T-cell (primary cell): ENCODE measurements around the gene SIX5. TPM values are rescaled to one million over a fixed set of nuclear protein-coding genes. Genes with fewer than 3 reads are reported as not detected.
"Not testable (repeated sequence)": the region's sequence is repeated elsewhere in the genome, so short reads cannot be mapped to it uniquely, and the experiment has no call there.

ENCODE experiments used
- ATAC-seq, 4 experiments: fragments of 200-7000 bp in 3 of 4; fragments of 150-1000 bp in 1 of 4; cut with Tn5 transposase; replicated peaks in 1 of 4; 1 replicate in 3 of 4; 2 replicates in 1 of 4; pipeline ENCODE4 v1.10.0; 2021; ENCODE audit warnings: moderate library complexity in 3 of 4, mild to moderate bottlenecking in 2 of 4, moderate number of reproducible peaks in 1 of 4
- CTCF ChIA-PET, 2 donors: fragments of 300-600 bp; sonication (Branson Sonifier 250); formaldehyde crosslinking; loops; one replicate each; lab custom pipeline; 2022; ENCODE audit warnings: antibody characterized with exemption in 2 of 2; lab: Charles Lee
- POLR2A ChIA-PET, 2 donors: fragments of 300-600 bp; sonication (Branson Sonifier 250); formaldehyde crosslinking; loops; one replicate each; lab custom pipeline; 2022; ENCODE audit warnings: antibody characterized with exemption in 2 of 2; lab: Charles Lee
- DNase-seq, 35 experiments: peaks; one replicate each; pipeline versions ENCODE4 v3.0.0 to v3.0.0-alpha.2; 2013 to 2023
- H3K27ac ChIP-seq: one replicate; pipeline ENCODE4 v1.5.1; 2013; ENCODE audit warnings: low read length
- H3K27me3 ChIP-seq, 2 experiments: replicated peaks in 1 of 2; 1 replicate in 1 of 2; 2 replicates in 1 of 2; pipeline versions ENCODE4 v1.6.1 to v1.7.0; 2013; ENCODE audit warnings: low read length in 1 of 2, mixed read lengths in 1 of 2; ENCODE audit not compliant: control insufficient read depth in 2 of 2, insufficient read depth in 2 of 2; ENCODE audit errors: extremely low read depth in 1 of 2
- H3K36me3 ChIP-seq, 2 donors: 1 replicate in 1 of 2; 2 replicates in 1 of 2; pipeline versions ENCODE4 v1.6.1 to v1.7.0; 2013; ENCODE audit warnings: low read length in 1 of 2; ENCODE audit not compliant: control insufficient read depth in 2 of 2, insufficient read depth in 1 of 2; ENCODE audit errors: extremely low read depth in 1 of 2
- H3K4me1 ChIP-seq, 2 experiments: 1 replicate in 1 of 2; 2 replicates in 1 of 2; pipeline versions ENCODE4 v1.6.1 to v1.7.0; 2013; ENCODE audit warnings: low read length in 2 of 2, mixed read lengths in 1 of 2; ENCODE audit not compliant: insufficient read depth in 2 of 2, control insufficient read depth in 1 of 2; ENCODE audit errors: extremely low read depth in 1 of 2
- H3K4me3 ChIP-seq, 2 donors: 1 replicate in 1 of 2; 2 replicates in 1 of 2; pipeline versions ENCODE4 v1.5.1 to v1.7.0; 2013; ENCODE audit warnings: mild to moderate bottlenecking in 2 of 2, low read length in 1 of 2, moderate library complexity in 1 of 2; ENCODE audit not compliant: control insufficient read depth in 1 of 2; ENCODE audit errors: extremely low read depth in 1 of 2
- H3K9me3 ChIP-seq: 2 replicates; pipeline ENCODE4 v1.7.0; 2013
- H3K27ac Mint-ChIP-seq, 2 donors: one replicate each; pipeline ENCODE4 v1.8.0; 2020 to 2021; ENCODE audit warnings: mild to moderate bottlenecking in 2 of 2, mixed read lengths in 2 of 2
- H3K27me3 Mint-ChIP-seq, 2 donors: one replicate each; pipeline ENCODE4 v1.8.0; 2021 to 2022; ENCODE audit warnings: mixed read lengths in 2 of 2
- H3K36me3 Mint-ChIP-seq: one replicate; pipeline ENCODE4 v1.8.0; 2021; ENCODE audit warnings: mixed read lengths
- H3K4me1 Mint-ChIP-seq, 3 donors: one replicate each; pipeline ENCODE4 v1.8.0; 2020 to 2022; ENCODE audit warnings: mixed read lengths in 3 of 3, mild to moderate bottlenecking in 1 of 3
- H3K4me3 Mint-ChIP-seq, 3 donors: one replicate each; pipeline ENCODE4 v1.8.0; 2020 to 2022; ENCODE audit warnings: mild to moderate bottlenecking in 3 of 3, mixed read lengths in 3 of 3, moderate library complexity in 3 of 3
- H3K9me3 Mint-ChIP-seq, 3 donors: one replicate each; pipeline ENCODE4 v1.8.0; 2020 to 2022; ENCODE audit warnings: mixed read lengths in 3 of 3
- WGBS: methylation state at CpG from one replicate; pipeline ENCODE4 v1.1.5; 2013; ENCODE audit warnings: missing lambda C conversion rate; ENCODE audit not compliant: insufficient coverage; 5-methylcytosine and 5-hydroxymethylcytosine counted together
- total RNA-seq, 35 experiments: library from RNA in 6 of 35; stranded (reverse) in 6 of 35; fragments of 120-200 nt in 1 of 35; gene quantifications; one replicate each; pipeline versions ENCODE4 v1.2.1 to v1.2.4 and lab custom pipeline; 2013 to 2026

Gene SIX5
- total RNA-seq, 5 donors from 2014 or later (not counting 1 experiment from before 2014, with no cell fraction given), result 0.89 to 2.1 (median 1.3) TPM

DNA sequence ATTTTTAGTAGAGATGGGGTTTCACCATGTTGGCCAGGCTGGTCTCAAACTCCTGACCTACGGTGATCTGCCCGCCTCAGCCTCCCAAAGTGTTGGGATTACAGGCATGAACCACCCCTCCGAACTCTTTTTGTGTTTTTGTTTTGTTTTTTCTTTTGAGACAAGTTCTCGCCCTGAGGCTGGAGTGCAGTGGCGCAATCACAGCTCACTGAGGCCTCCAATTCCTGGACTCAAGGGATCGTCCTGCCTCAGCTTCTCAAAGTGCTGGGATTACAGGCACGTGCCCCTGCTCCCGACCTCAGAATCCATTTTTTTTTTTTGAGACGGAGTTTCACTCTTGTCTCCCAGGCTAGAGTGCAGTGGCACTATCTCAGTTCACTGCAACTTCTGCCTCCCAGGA, 11.4 kb downstream of the SIX5 start:
- Mint-ChIP-seq H3K4me1 (no peaks in the 10 kb centered on the region), H3K36me3 (no peaks in the 10 kb centered on the region), H3K27ac (no peak overlapping the region), H3K4me3 (no peak overlapping the region), H3K9me3 (no peaks in the 10 kb centered on the region), H3K27me3 (peaks cover 0 to 11% of the 10 kb centered on the region in 2 donors)
- H3K36me3 ChIP-seq, result no peaks in the 10 kb centered on the region
- no peaks in the 10 kb centered on the region for H3K4me1 ChIP-seq
- CTCF ChIA-PET, result no interaction called here
- no peak overlapping the region for H3K4me3 ChIP-seq
- POLR2A ChIA-PET, result no interaction called here
- H3K9me3 ChIP-seq, result no peaks in the 10 kb centered on the region
- WGBS, result 80% methylated on average over 8 of the region's 9 CpGs
- ATAC-seq, result no peak
- H3K27ac ChIP-seq, result no peak overlapping the region
- no peak for DNase-seq
- H3K27me3 ChIP-seq, result peaks cover 2 to 30% of the 10 kb centered on the region in 2 experiments

DNA sequence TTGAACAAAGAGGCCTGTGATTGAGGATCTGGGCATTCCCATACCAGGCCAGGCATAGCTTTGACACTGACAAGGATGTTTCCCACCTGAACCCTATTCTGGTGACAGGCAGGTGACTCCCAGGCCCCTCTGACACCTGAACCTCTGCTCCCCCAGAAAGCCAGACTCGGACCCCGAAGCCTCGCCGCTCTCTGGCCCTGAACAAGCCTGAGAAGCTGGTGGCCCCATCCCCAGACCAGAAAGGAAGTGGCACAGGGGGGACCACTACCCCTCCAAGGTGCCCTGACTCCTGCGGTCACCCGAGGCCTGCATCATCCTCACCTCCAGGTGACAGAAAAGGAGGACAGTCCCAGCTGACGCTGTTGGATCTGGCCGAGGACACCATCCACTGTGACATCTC, 14.7 kb downstream of the SIX5 start:
- POLR2A ChIA-PET, result no interaction called here
- H3K27me3 Mint-ChIP-seq, result peaks cover 0 to 9% of the 10 kb centered on the region in 2 donors
- H3K36me3 ChIP-seq, result no peaks in the 10 kb centered on the region

DNA sequence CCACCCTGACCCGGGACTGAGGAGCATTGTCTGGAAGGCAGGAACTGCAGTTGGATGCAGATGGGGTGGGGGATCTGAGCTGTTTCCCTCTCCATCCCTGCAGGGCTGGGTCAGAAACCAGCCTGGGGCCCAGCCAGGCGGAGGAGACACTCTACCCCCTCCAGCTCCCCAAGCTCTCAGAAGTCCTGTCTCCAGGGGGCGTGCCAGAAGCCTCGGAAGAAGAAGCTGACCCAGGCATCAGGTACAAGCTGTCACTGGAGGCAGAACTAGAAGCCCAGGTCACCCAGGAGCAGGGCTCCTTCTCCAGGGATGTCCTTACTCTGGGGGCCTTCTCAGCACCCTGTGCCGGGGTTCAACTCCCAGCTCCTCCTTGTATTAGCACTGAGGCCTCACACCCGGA, 15.5 kb downstream of the SIX5 start:
- H3K36me3 ChIP-seq, result no peaks in the 10 kb centered on the region
- no peak overlapping the region for H3K4me3 ChIP-seq
- H3K27ac ChIP-seq, result no peak overlapping the region
- ChIA-PET POLR2A (no interaction called here), CTCF (interaction anchor here in 1 of 2 donors (0.9 to 1.3 kb wide), 2 partner anchors 16 to 23 kb away, joined by 3 to 4 read pairs; partner anchors contain the start of gene FBXO46)
- H3K4me1 Mint-ChIP-seq, result no peaks in the 10 kb centered on the region
- H3K4me3 Mint-ChIP-seq, result no peak overlapping the region
- H3K27ac Mint-ChIP-seq, result no peak overlapping the region
- H3K27me3 Mint-ChIP-seq, result peaks cover 0 to 8% of the 10 kb centered on the region in 2 donors
- no peaks in the 10 kb centered on the region for H3K36me3 Mint-ChIP-seq
- no peaks in the 10 kb centered on the region for H3K4me1 ChIP-seq
- no peaks in the 10 kb centered on the region for H3K9me3 ChIP-seq
- H3K9me3 Mint-ChIP-seq, result no peaks in the 10 kb centered on the region
- no peak for ATAC-seq
- no peak for DNase-seq
- H3K27me3 ChIP-seq, result peaks cover 0 to 3% of the 10 kb centered on the region in 2 experiments
- WGBS, result 67% methylated on average over 5 of the region's 6 CpGs

More for the DNA sequence above, 14.7 kb downstream of the SIX5 start:
- Mint-ChIP-seq H3K4me3 (no peak overlapping the region), H3K4me1 (no peaks in the 10 kb centered on the region), H3K36me3 (no peaks in the 10 kb centered on the region), H3K27ac (no peak overlapping the region), H3K9me3 (no peaks in the 10 kb centered on the region)
- peaks cover 2 to 8% of the 10 kb centered on the region in 2 experiments for H3K27me3 ChIP-seq
- CTCF ChIA-PET, result interaction anchor here in 1 of 2 donors (1.3 kb wide), 1 partner anchor 16 kb away, joined by 4 read pairs; no protein-coding TSS in a partner anchor
- no peak overlapping the region for H3K4me3 ChIP-seq
- DNase-seq, result no peak
- ATAC-seq, result no peak
- H3K27ac ChIP-seq, result no peak overlapping the region
- H3K9me3 ChIP-seq, result no peaks in the 10 kb centered on the region
- no peaks in the 10 kb centered on the region for H3K4me1 ChIP-seq
- 94% methylated on average over 8 of the region's 8 CpGs for WGBS

DNA sequence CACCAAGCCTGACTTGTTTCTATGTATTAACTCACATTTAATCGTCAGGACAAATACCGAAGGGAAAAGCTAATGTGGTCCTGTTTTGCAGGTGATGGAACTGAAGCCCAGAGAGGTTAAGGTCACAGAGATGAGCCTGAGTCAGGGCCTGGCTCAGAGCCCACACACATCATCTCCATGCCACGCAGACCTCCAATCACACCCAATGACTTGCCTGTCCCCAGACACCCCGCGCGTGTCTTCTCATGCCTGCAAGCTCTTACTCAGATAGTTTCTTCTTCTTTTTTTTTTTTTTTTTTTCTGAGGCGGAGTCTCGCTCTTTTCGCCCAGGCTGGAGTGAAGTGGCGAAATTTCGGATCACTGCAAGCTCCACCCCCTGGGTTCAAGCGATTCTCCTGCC, 16.4 kb downstream of the SIX5 start:
- CTCF ChIA-PET, result no interaction called here
- POLR2A ChIA-PET, result no interaction called here
- 100% methylated on average over 4 of the region's 12 CpGs for WGBS

DNA sequence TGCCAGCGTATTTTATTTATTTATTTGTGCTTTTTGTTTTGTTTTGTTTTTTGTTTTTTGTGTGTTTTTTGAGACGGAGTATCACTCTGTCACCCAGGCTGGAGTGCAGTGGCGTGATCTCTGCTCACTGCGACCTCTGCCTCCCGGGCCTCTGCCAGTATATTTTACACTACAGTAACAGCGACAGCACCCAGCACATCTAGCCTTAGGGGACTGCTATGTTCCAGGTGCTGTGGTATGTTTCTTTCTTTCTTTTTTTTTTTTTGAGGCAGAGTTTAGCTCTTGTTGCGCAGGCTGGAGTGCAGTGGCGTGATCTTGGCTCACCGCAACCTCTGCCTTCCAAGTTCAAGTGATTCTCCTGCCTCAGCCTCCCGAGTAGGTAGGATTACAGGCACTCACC, 17.6 kb downstream of the SIX5 start:
- H3K27me3 Mint-ChIP-seq, result peaks cover 7 to 12% of the 10 kb centered on the region in 2 donors
- H3K9me3 Mint-ChIP-seq, ATAC-seq, H3K27me3 ChIP-seq, H3K4me3 Mint-ChIP-seq, H3K9me3 ChIP-seq, H3K4me1 ChIP-seq, H3K4me1 Mint-ChIP-seq, H3K27ac ChIP-seq, H3K27ac Mint-ChIP-seq, H3K36me3 Mint-ChIP-seq, POLR2A ChIA-PET, H3K4me3 ChIP-seq, H3K36me3 ChIP-seq, DNase-seq: not testable (repeated sequence)
- CTCF ChIA-PET, result interaction anchor here in 1 of 2 donors (0.6 kb wide), 1 partner anchor 16 kb away, joined by 3 read pairs; no protein-coding TSS in a partner anchor
- WGBS, result no CpG with 5 or more reads among the region's 10 CpGs

More for the DNA sequence above, 16.4 kb downstream of the SIX5 start:
- ATAC-seq (no peak), DNase-seq (no peak)
- Mint-ChIP-seq H3K36me3 (no peaks in the 10 kb centered on the region), H3K9me3 (no peaks in the 10 kb centered on the region), H3K27ac (no peak overlapping the region), H3K4me1 (no peaks in the 10 kb centered on the region), H3K4me3 (no peak overlapping the region), H3K27me3 (peaks cover under 1 to 8% of the 10 kb centered on the region in 2 donors)
- Histone ChIP-seq H3K9me3 (no peaks in the 10 kb centered on the region), H3K27ac (no peak overlapping the region), H3K27me3 (peaks cover 0 to 5% of the 10 kb centered on the region in 2 experiments), H3K4me1 (no peaks in the 10 kb centered on the region), H3K36me3 (no peaks in the 10 kb centered on the region), H3K4me3 (no peak overlapping the region)

DNA sequence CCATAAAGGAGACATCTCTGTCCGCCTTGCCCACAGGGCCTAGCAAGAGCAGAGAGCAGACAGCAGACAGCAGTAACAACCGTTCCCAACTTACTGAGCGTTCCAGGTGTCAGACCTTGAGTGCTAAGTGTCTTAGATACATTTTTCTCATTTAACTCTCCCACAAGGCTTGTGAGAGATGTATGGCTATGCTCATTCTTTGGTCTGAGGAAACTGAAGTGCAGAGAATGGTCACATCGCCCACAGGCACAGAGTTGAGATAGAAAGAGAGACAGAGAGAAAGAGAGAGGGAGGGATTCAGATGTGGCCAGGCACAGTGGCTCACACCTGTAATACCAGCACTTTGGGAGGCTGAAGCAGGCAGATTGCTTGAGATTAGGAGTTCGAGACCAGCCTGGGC, 21.5 kb downstream of the SIX5 start:
- Histone ChIP-seq H3K36me3 (no peaks in the 10 kb centered on the region), H3K4me3 (no peak overlapping the region), H3K27me3 (peaks cover 0 to 13% of the 10 kb centered on the region in 2 experiments), H3K9me3 (no peaks in the 10 kb centered on the region), H3K27ac (no peak overlapping the region), H3K4me1 (no peaks in the 10 kb centered on the region)
- H3K27ac Mint-ChIP-seq, result no peak overlapping the region
- H3K4me3 Mint-ChIP-seq, result no peak overlapping the region
- ChIA-PET POLR2A (no interaction called here), CTCF (no interaction called here)
- DNase-seq (no peak), ATAC-seq (no peak)
- 83% methylated on average over 2 of the region's 5 CpGs for WGBS
- H3K4me1 Mint-ChIP-seq, result no peaks in the 10 kb centered on the region
- H3K9me3 Mint-ChIP-seq, result no peaks in the 10 kb centered on the region
- no peaks in the 10 kb centered on the region for H3K36me3 Mint-ChIP-seq
- peaks cover 7 to 15% of the 10 kb centered on the region in 2 donors for H3K27me3 Mint-ChIP-seq
